Measurements from ENCODE around the gene CACNA1C. TPM values are rescaled to one million over a fixed set of nuclear protein-coding genes. Genes with fewer than 3 reads are reported as not detected.

The CACNA1C gene
- total RNA-seq, 2 donors from 2014 or later: 8.1 to 18.2 TPM

GRCh38 chr12:2319737-2320506 is 267.1 kb downstream of the CACNA1C start:
- H3K9me3 ChIP-seq: no peaks in the 10 kb centered on the region
- H3K4me3 ChIP-seq: no peak overlapping the region
- no peak for DNase-seq (ENCODE audit: low spot score)
- intact Hi-C loops (cut with DNase I): no loop called here
- TF ChIP-seq POLR2A (IDR thresholded peaks at IDR 0.05): no peak
- no peak for TF ChIP-seq POLR2AphosphoS5 (IDR thresholded peaks at IDR 0.05)
- TF ChIP-seq CTCF (IDR thresholded peaks at IDR 0.05): no peak
- H3K36me3 ChIP-seq: no peaks in the 10 kb centered on the region
- no peaks in the 10 kb centered on the region for H3K27me3 ChIP-seq (replicated peaks; ENCODE audit: insufficient read depth)
- 64% methylated on average over 6 of the region's 6 CpGs for WGBS
- H3K27ac ChIP-seq: no peak overlapping the region
- H3K4me1 ChIP-seq (replicated peaks): no peaks in the 10 kb centered on the region

- WGBS: 60% methylated on average over 4 of the region's 4 CpGs
- intact Hi-C loops (cut with DNase I): no loop called here
- Histone ChIP-seq H3K27me3 (replicated peaks; ENCODE audit: insufficient read depth) (no peaks in the 10 kb centered on the region), H3K4me1 (replicated peaks) (no peaks in the 10 kb centered on the region), H3K27ac (no peak overlapping the region), H3K9me3 (no peaks in the 10 kb centered on the region), H3K36me3 (no peaks in the 10 kb centered on the region), H3K4me3 (no peak overlapping the region)
- TF ChIP-seq CTCF (IDR thresholded peaks at IDR 0.05): no peak
- no peak for TF ChIP-seq POLR2AphosphoS5 (IDR thresholded peaks at IDR 0.05)
- no peak for TF ChIP-seq POLR2A (IDR thresholded peaks at IDR 0.05)
- DNase-seq (ENCODE audit: low spot score): no peak
Observed at GRCh38 chr12:2320841-2321240, 268.1 kb downstream of the CACNA1C start.

GRCh38 chr12:2322554-2323120 is 269.9 kb downstream of the CACNA1C start:
- Histone ChIP-seq H3K9me3 (no peaks in the 10 kb centered on the region), H3K36me3 (no peaks in the 10 kb centered on the region), H3K4me3 (no peak overlapping the region), H3K4me1 (replicated peaks) (no peaks in the 10 kb centered on the region), H3K27me3 (replicated peaks; ENCODE audit: insufficient read depth) (no peaks in the 10 kb centered on the region), H3K27ac (no peak overlapping the region)
- no peak for TF ChIP-seq CTCF (IDR thresholded peaks at IDR 0.05)
- TF ChIP-seq POLR2AphosphoS5 (IDR thresholded peaks at IDR 0.05): no peak
- no peak for TF ChIP-seq POLR2A (IDR thresholded peaks at IDR 0.05)
- intact Hi-C loops (cut with DNase I): no loop called here
- WGBS: 82% methylated on average over 14 of the region's 14 CpGs
- no peak for DNase-seq (ENCODE audit: low spot score)

DNA sequence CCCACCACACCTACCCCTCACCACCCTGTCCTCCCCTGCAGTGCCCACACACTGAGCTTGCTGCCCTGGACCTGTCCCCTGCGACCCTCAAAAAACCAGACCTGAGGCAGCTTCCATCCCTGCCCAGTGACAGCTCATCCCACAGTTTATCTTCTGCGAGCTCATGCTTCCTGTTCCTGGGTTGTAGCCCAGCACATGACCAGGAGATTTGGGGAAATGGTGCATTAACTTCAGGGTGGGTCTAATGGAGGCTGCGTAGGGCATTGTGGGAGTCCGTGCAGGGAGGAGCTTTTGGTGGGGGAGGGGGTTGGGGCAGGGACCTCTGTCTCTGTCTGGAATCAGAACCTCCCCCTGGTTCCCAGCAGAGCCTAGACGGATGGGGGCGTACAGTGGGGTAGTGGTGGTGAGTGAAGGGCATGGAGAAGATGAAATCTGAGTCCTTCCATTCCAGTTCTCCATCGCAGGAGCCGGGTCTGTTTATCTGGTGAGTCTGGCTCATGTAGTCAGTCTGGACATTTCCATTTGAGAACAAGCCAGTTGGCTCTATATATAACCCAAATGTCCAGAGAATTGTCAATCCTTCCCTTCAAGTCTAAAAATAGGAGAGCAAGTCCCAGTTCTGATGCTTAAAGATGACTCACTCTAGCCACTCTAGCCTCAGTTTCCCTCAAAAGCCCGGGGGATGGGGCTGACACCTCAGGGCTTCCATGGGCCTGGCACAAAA is 270.9 kb downstream of the CACNA1C start:
- TF ChIP-seq POLR2A (IDR thresholded peaks at IDR 0.05) (no peak), POLR2AphosphoS5 (IDR thresholded peaks at IDR 0.05) (no peak), CTCF (IDR thresholded peaks at IDR 0.05) (no peak)
- DNase-seq (ENCODE audit: low spot score): no peak
- Histone ChIP-seq H3K4me3 (no peak overlapping the region), H3K4me1 (replicated peaks) (no peaks in the 10 kb centered on the region), H3K27me3 (replicated peaks; ENCODE audit: insufficient read depth) (no peaks in the 10 kb centered on the region), H3K36me3 (no peaks in the 10 kb centered on the region), H3K9me3 (no peaks in the 10 kb centered on the region), H3K27ac (no peak overlapping the region)
- intact Hi-C loops (cut with DNase I): no loop called here
- 74% methylated on average over 9 of the region's 9 CpGs for WGBS
